DND-41 (cell line): ENCODE measurements around the gene EDIL3.

ENCODE experiments used
- EZH2 ChIP-seq: IDR thresholded peaks from 3 replicates; pipeline ENCODE4 v1.6.1; 2012; ENCODE audit warnings: borderline replicate concordance, low read depth, mild to moderate bottlenecking, moderate library complexity, low read length, inconsistent platforms; ENCODE audit not compliant: severe bottlenecking
- TF ChIP-seq, protein P1 (sequence below): IDR thresholded peaks from 2 replicates; pipeline ENCODE4 v1.5.1; 2012; ENCODE audit warnings: borderline replicate concordance, low read length, moderate library complexity, mild to moderate bottlenecking; ENCODE audit not compliant: poor library complexity, severe bottlenecking; ENCODE audit errors: extremely low read depth

DNA sequence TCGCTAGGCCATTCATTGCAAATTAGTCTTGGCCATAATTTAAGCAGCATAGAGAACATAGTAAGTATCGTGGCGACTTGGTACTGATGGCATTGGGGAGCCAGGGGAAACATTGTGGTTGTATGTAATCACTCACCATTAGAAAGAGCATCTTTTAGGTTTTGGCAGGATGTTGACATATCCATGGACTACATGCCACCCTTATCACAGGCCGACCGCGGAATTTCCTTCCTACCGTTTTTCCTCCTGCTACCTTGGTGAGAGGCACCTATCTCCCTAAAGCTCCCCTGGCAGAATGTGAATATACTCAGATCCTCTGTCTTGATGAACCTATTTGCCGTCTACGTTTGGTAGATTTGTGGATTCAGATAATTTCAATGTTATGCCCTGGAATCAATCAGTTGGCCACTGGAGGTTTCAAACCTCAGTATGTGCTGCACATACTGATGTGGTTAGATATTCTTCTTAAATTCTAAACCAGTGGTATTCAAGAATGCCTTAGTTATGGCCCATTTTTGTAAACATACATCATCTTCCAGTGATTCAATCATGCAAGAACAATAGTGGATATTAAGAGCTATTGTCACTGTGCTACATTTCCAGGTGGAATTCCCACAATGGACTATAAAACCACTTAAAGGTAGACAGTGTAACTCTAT lies 393.0 kb downstream of the EDIL3 start:
- TF ChIP-seq, protein P1, sequence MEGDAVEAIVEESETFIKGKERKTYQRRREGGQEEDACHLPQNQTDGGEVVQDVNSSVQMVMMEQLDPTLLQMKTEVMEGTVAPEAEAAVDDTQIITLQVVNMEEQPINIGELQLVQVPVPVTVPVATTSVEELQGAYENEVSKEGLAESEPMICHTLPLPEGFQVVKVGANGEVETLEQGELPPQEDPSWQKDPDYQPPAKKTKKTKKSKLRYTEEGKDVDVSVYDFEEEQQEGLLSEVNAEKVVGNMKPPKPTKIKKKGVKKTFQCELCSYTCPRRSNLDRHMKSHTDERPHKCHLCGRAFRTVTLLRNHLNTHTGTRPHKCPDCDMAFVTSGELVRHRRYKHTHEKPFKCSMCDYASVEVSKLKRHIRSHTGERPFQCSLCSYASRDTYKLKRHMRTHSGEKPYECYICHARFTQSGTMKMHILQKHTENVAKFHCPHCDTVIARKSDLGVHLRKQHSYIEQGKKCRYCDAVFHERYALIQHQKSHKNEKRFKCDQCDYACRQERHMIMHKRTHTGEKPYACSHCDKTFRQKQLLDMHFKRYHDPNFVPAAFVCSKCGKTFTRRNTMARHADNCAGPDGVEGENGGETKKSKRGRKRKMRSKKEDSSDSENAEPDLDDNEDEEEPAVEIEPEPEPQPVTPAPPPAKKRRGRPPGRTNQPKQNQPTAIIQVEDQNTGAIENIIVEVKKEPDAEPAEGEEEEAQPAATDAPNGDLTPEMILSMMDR: no peak
- TF ChIP-seq EZH2: no peak
